WTC11 (cell line): Measurements from ENCODE around the gene LIPI. TPM values are rescaled to one million over a fixed set of nuclear protein-coding genes. Genes with fewer than 3 reads are reported as not detected.

Source experiments
- ATAC-seq: fragments of 200-7000 bp; cut with Tn5 transposase; 2 replicates; pipeline ENCODE4 v1.10.0; 2021; ENCODE audit warnings: mild to moderate bottlenecking, moderate library complexity
- CTCF ChIA-PET: fragments of 300-600 bp; sonication (Branson Sonifier 250); formaldehyde crosslinking; loops from one replicate; lab custom pipeline; 2021; ENCODE audit warnings: antibody characterized with exemption; lab: Charles Lee
- POLR2A ChIA-PET: fragments of 350-600 bp; sonication (Branson Sonifier 250); formaldehyde crosslinking; loops from one replicate; lab custom pipeline; 2021; ENCODE audit warnings: antibody characterized with exemption; lab: Charles Lee
- DNase-seq: peaks from one replicate; pipeline ENCODE4 v3.0.0; 2021; ENCODE audit warnings: low spot score
- H3K27ac Mint-ChIP-seq: 2 replicates; pipeline ENCODE4 v1.8.0; 2021; ENCODE audit warnings: mixed read lengths
- H3K27me3 Mint-ChIP-seq: 2 replicates; pipeline ENCODE4 v1.8.0; 2021; ENCODE audit warnings: low read depth, mild to moderate bottlenecking, moderate library complexity, mixed read lengths
- H3K36me3 Mint-ChIP-seq: 2 replicates; pipeline ENCODE4 v1.8.0; 2021; ENCODE audit warnings: mixed read lengths
- H3K4me1 Mint-ChIP-seq: 2 replicates; pipeline ENCODE4 v1.8.0; 2022; ENCODE audit warnings: mixed read lengths
- H3K4me3 Mint-ChIP-seq: 2 replicates; pipeline ENCODE4 v1.8.0; 2021; ENCODE audit warnings: mild to moderate bottlenecking, moderate library complexity, mixed read lengths
- H3K9me3 Mint-ChIP-seq: 2 replicates; pipeline ENCODE4 v1.8.0; 2021; ENCODE audit warnings: mixed read lengths
- ATF6 ChIP-seq: sonication (generic); formaldehyde crosslinking; IDR thresholded peaks from 2 replicates; pipeline ENCODE4 v1.8.1; 2023; ENCODE audit warnings: mild to moderate bottlenecking, missing genetic modification reagents
- CREM ChIP-seq: sonication (generic); formaldehyde crosslinking; IDR thresholded peaks from 2 replicates; pipeline ENCODE4 v1.8.1; 2022; ENCODE audit warnings: mild to moderate bottlenecking, missing genetic modification reagents, moderate library complexity
- CTCF ChIP-seq: fragments of 200-600 bp; IDR thresholded peaks from 2 replicates; pipeline ENCODE4 v1.8.0; 2022; ENCODE audit warnings: antibody characterized with exemption
- ERG ChIP-seq: fragments of 250-450 bp; sonication (Bioruptor Pico); IDR thresholded peaks from 2 replicates; pipeline ENCODE4 v1.8.0; 2021; ENCODE audit warnings: mild to moderate bottlenecking
- ESRRA ChIP-seq: sonication (generic); formaldehyde crosslinking; IDR thresholded peaks from 2 replicates; pipeline ENCODE4 v1.8.1; 2022; ENCODE audit warnings: mild to moderate bottlenecking, missing genetic modification reagents, borderline replicate concordance
- ETV6 ChIP-seq: sonication (generic); formaldehyde crosslinking; IDR thresholded peaks from 2 replicates; pipeline ENCODE4 v1.8.1; 2022; ENCODE audit warnings: mild to moderate bottlenecking, missing genetic modification reagents
- MLX ChIP-seq: sonication (generic); formaldehyde crosslinking; IDR thresholded peaks from 2 replicates; pipeline ENCODE4 v1.8.1; 2023; ENCODE audit warnings: mild to moderate bottlenecking, missing genetic modification reagents, moderate library complexity
- NR1H2 ChIP-seq: sonication (generic); formaldehyde crosslinking; IDR thresholded peaks from 2 replicates; pipeline ENCODE4 v1.9.0; 2021; ENCODE audit warnings: mild to moderate bottlenecking, moderate library complexity, missing genetic modification reagents
- NR2C2 ChIP-seq: sonication (generic); formaldehyde crosslinking; IDR thresholded peaks from 2 replicates; pipeline ENCODE4 v1.8.0; 2022; ENCODE audit warnings: mild to moderate bottlenecking, missing genetic modification reagents
- PREB ChIP-seq: sonication (generic); formaldehyde crosslinking; IDR thresholded peaks from 2 replicates; pipeline ENCODE4 v1.8.1; 2022; ENCODE audit warnings: mild to moderate bottlenecking, missing genetic modification reagents, moderate library complexity, borderline replicate concordance
- PRRX2 ChIP-seq: fragments of 250-450 bp; sonication (Bioruptor Pico); IDR thresholded peaks from 2 replicates; pipeline ENCODE4 v1.8.0; 2021; ENCODE audit warnings: mild to moderate bottlenecking
- SMAD3 ChIP-seq: sonication (generic); formaldehyde crosslinking; IDR thresholded peaks from 2 replicates; pipeline ENCODE4 v1.8.0; 2022; ENCODE audit warnings: missing genetic modification reagents, mild to moderate bottlenecking, borderline replicate concordance
- ZMAT4 ChIP-seq: fragments of 250-450 bp; sonication (Bioruptor Pico); IDR thresholded peaks from 2 replicates; pipeline ENCODE4 v1.9.0; 2021; ENCODE audit warnings: mild to moderate bottlenecking
- ZNF423 ChIP-seq: fragments of 250-450 bp; sonication (Bioruptor Pico); IDR thresholded peaks from 2 replicates; pipeline ENCODE4 v2.1.2; 2022; ENCODE audit warnings: mild to moderate bottlenecking, moderate library complexity
- ZNF425 ChIP-seq: fragments of 250-450 bp; sonication (Bioruptor Pico); conservative IDR thresholded peaks from 2 replicates; pipeline ENCODE4 v1.9.0; 2021; ENCODE audit warnings: mild to moderate bottlenecking
- total RNA-seq: library from RNA; stranded (reverse); gene quantifications from 3 replicates; pipeline ENCODE4 v1.2.3, GENCODE V29; 2021

Gene LIPI
- total RNA-seq, 1 experiment from 2014 or later, result not detected

GRCh38 chr21:14073615-14074014 is 137.1 kb downstream of the LIPI start:
- DNase-seq (no peak), ATAC-seq (no peak)
- Mint-ChIP-seq H3K4me3 (no peak overlapping the region), H3K4me1 (peaks cover 7% of the 10 kb centered on the region; the same call in 1 of the 2 replicates), H3K27me3 (no peaks in the 10 kb centered on the region), H3K9me3 (0 out of 2 replicates have a peak, but pooled peaks cover 4% of the 10 kb centered on the region), H3K36me3 (peaks cover 12% of the 10 kb centered on the region; the same call in 1 of the 2 replicates), H3K27ac (no peak overlapping the region)
- POLR2A ChIA-PET, result no interaction called here
- TF ChIP-seq NR2C2 (CRISPR knock-in tag) (no peak), CREM (CRISPR knock-in tag) (no peak), ZNF423 (no peak), ZMAT4 (no peak), ETV6 (CRISPR knock-in tag) (no peak), CTCF (no peak), PRRX2 (CRISPR knock-in tag) (no peak), MLX (CRISPR knock-in tag) (no peak), SMAD3 (CRISPR knock-in tag) (no peak), PREB (CRISPR knock-in tag) (no peak), ESRRA (no peak), ATF6 (CRISPR knock-in tag) (no peak)
- CTCF ChIA-PET, result no interaction called here

- Mint-ChIP-seq H3K4me3 (no peak overlapping the region), H3K4me1 (peaks cover 3% of the 10 kb centered on the region; the same call in 1 of the 2 replicates), H3K36me3 (peaks cover 12% of the 10 kb centered on the region; the same call in 1 of the 2 replicates), H3K27me3 (no peaks in the 10 kb centered on the region), H3K9me3 (0 out of 2 replicates have a peak, but pooled peaks cover 4% of the 10 kb centered on the region), H3K27ac (no peak overlapping the region)
- peak; percentile 47; the same call in 1 of the 2 replicates for ATAC-seq
- ChIA-PET POLR2A (no interaction called here), CTCF (no interaction called here)
- TF ChIP-seq ZNF425 (CRISPR knock-in tag), result no peak
- no peak for TF ChIP-seq ESRRA
- no peak for TF ChIP-seq NR1H2 (CRISPR knock-in tag)
- no peak for TF ChIP-seq ERG
- DNase-seq, result no peak
Measured at GRCh38 chr21:14072761-14073535, 137.8 kb downstream of the LIPI start.
